ENCODE results near the gene SLC6A16. TPM values are rescaled to one million over a fixed set of nuclear protein-coding genes. Genes with fewer than 3 reads are reported as not detected.
A peak's percentile ranks its signal among the peaks of the same experiment; 100 is the strongest.

The SLC6A16 gene
- total and polyA plus RNA-seq, 2 of the 8 experiments (the other 6 are each of a cell fraction or from before 2014, with no cell fraction given): 1.1 to 1.5 TPM

DNA sequence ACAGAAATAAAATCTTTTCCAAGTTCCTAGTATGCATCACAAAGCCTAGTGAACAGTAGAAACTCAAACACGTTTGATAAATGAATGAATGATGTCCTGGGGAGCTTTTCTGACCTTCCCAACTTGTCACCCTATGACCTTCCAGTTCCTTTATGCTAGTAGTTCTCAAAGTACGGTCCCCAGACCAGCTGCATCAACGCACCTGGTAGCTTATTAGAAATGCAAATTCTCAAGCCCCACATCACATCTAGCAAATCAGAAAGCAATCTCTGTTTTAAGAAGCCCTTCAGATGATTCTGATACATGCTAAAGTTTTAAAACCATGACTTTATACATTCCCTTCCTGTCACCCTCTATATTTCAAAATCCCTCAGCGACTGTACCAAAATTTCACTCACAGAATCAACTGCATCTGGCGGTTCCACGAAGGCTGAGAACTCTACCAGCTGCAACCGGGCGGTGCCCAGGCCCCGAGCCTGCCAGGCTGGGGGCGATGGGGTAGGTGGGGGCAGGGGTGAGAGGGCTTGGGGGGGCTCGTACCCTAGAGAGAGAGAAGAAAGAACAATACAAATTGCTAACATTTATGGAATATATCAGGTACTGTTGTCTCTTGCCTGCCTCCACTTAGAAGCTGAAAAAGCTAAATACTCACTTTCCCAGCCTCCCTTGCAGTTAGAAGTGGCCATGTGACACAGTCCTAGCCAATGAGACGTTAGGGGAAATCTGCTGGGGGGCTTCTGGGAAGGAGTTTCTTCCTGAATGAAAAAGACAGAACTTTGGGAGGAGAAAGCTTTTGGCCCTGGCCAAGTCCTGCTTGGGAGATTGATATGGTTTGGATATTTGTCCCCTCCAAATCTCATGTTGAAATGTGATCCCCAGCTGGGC lies 23.6 kb upstream of the SLC6A16 start:
- Histone ChIP-seq H3K9me3 (ENCODE audit: insufficient read depth in 2 of 2, low read depth in 1 of 2, low read length in 1 of 2) (no peaks in the 10 kb centered on the region), H2BK12ac (ENCODE audit: low read depth, low read length) (no peak overlapping the region), H3K18ac (ENCODE audit: extremely low read depth, low read length) (no peak overlapping the region), H3K4me3 (ENCODE audit: extremely low read depth in 1 of 4, insufficient read depth in 2 of 4, low read depth in 3 of 4, low read length in 4 of 4) (no peak overlapping the region), H3K23ac (ENCODE audit: insufficient read length) (no peak overlapping the region), H3K27ac (ENCODE audit: low read depth, low read length) (no peak overlapping the region), H2AK5ac (ENCODE audit: low read depth, low read length) (no peak overlapping the region), H3K4ac (replicated peaks; ENCODE audit: insufficient read length, low read depth, low read length) (no peak overlapping the region), H2BK5ac (ENCODE audit: low read depth, low read length) (no peak overlapping the region), H2BK20ac (ENCODE audit: low read length) (no peak overlapping the region), H3K9ac (replicated peaks in 1 of 4; ENCODE audit: extremely low read depth in 1 of 4, low read depth in 3 of 4, low read length in 3 of 4) (no peak overlapping the region), H3K4me1 (replicated peaks in 1 of 4; ENCODE audit: control insufficient read depth in 3 of 4, insufficient read depth in 4 of 4, low read length in 3 of 4) (no peaks in the 10 kb centered on the region), H4K91ac (replicated peaks; ENCODE audit: insufficient read length, low read length) (no peak overlapping the region), H4K5ac (ENCODE audit: insufficient read length, low read depth, low read length) (no peak overlapping the region), H4K8ac (ENCODE audit: extremely low read depth, insufficient read depth, low read length) (no peak overlapping the region), H3K14ac (ENCODE audit: insufficient read length) (no peak overlapping the region), H3K36me3 (ENCODE audit: control insufficient read depth in 2 of 4, insufficient read depth in 4 of 4, low read length in 3 of 4) (peaks cover 37 to 95% (median 75%) of the 10 kb centered on the region in 4 experiments), H3K79me2 (ENCODE audit: control insufficient read depth in 1 of 2, insufficient read depth in 2 of 2, low read length in 2 of 2) (no peaks in the 10 kb centered on the region), H2AFZ (ENCODE audit: low read length) (no peak overlapping the region), H3K27me3 (replicated peaks in 1 of 4; ENCODE audit: control insufficient read depth in 3 of 4, extremely low read depth in 1 of 4, insufficient read depth in 3 of 4, low read length in 3 of 4) (no peaks in the 10 kb centered on the region), H4K20me1 (replicated peaks in 1 of 2; ENCODE audit: control insufficient read depth in 1 of 2, insufficient read depth in 2 of 2, low read length in 2 of 2) (peaks cover 3 to 12% of the 10 kb centered on the region in 2 experiments), H3K4me2 (ENCODE audit: insufficient read depth in 1 of 2, low read depth in 2 of 2, low read length in 2 of 2) (no peak overlapping the region), H3K56ac (replicated peaks; ENCODE audit: insufficient read length, low read depth, low read length) (no peak overlapping the region), H2BK15ac (ENCODE audit: low read length) (no peak overlapping the region), H2BK120ac (replicated peaks; ENCODE audit: low read depth, low read length) (no peak overlapping the region), H3K23me2 (ENCODE audit: low read depth, low read length) (no peaks in the 10 kb centered on the region), H3K79me1 (ENCODE audit: low read depth, low read length) (no peaks in the 10 kb centered on the region; the same call in 1 of the 2 replicates)
- no peak for FAIRE-seq
- 93% methylated on average over 11 of the region's 12 CpGs; no CpG with 5 or more reads in 1 of the 2 experiments for WGBS, 2 experiments (ENCODE audit: extremely low coverage in 1 of 2, insufficient coverage in 1 of 2, insufficient read length in 1 of 2, insufficient replicate concordance in 2 of 2, low coverage in 1 of 2, low lambda C conversion rate in 2 of 2, missing lambda C conversion rate in 1 of 2)
- ChIA-PET POLR2A (ENCODE audit: partially characterized antibody) (interaction anchor here (1.1 to 8.9 kb wide), 4 partner anchors 9 to 140 kb away, joined by 3 to 112 read pairs (median 23); partner anchors contain the start of genes DKKL1 and TEAD2), CTCF (ENCODE audit: partially characterized antibody) (interaction anchor here (0.6 to 2.3 kb wide), 10 partner anchors 9 to 338 kb away, joined by 3 to 13 read pairs (median 4); partner anchors contain the start of gene TEAD2)
- DNase-seq (ENCODE audit: low read depth in 1 of 2, low spot score in 2 of 2): no peak
- TF ChIP-seq, protein P1, sequence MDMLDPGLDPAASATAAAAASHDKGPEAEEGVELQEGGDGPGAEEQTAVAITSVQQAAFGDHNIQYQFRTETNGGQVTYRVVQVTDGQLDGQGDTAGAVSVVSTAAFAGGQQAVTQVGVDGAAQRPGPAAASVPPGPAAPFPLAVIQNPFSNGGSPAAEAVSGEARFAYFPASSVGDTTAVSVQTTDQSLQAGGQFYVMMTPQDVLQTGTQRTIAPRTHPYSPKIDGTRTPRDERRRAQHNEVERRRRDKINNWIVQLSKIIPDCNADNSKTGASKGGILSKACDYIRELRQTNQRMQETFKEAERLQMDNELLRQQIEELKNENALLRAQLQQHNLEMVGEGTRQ (IDR thresholded peaks at IDR 0.05; ENCODE audit: low read length): peak; percentile 69
- TF ChIP-seq NANOG (IDR thresholded peaks at IDR 0.05; ENCODE audit: insufficient read depth, low read depth, low read length, poor library complexity, severe bottlenecking): no peak

Data from H1 (cell line).